Neural progenitor cell (in vitro differentiated cells): ENCODE data around the gene AFF3. TPM values are rescaled to one million over a fixed set of nuclear protein-coding genes. Genes with fewer than 3 reads are reported as not detected.

Source experiments
- DNase-seq: peaks from one replicate; pipeline ENCODE4 v3.0.0-alpha.2; 2016; ENCODE audit warnings: low spot score
- H2AFZ ChIP-seq: fragments of 200-600 bp; sonication (generic); replicated peaks from 2 replicates; pipeline ENCODE4 v1.6.1; 2016; ENCODE audit warnings: antibody characterized with exemption
- H3F3A ChIP-seq: fragments of 200-600 bp; sonication (generic); 2 replicates; pipeline ENCODE4 v1.6.1; 2016; ENCODE audit warnings: antibody characterized with exemption, low read depth
- H3K27ac ChIP-seq: fragments of 200-600 bp; sonication (generic); 2 replicates; pipeline ENCODE4 v1.5.1; 2016; ENCODE audit warnings: mild to moderate bottlenecking
- H3K27me3 ChIP-seq: fragments of 200-600 bp; sonication (generic); 2 replicates; pipeline ENCODE4 v1.6.1; 2016; ENCODE audit warnings: mild to moderate bottlenecking, moderate library complexity
- H3K36me3 ChIP-seq: fragments of 200-600 bp; sonication (generic); 2 replicates; pipeline ENCODE4 v1.5.1; 2016
- H3K4me1 ChIP-seq: fragments of 200-600 bp; sonication (generic); 2 replicates; pipeline ENCODE4 v1.6.1; 2016; ENCODE audit warnings: mixed run types
- H3K4me2 ChIP-seq: fragments of 200-600 bp; sonication (generic); 2 replicates; pipeline ENCODE4 v1.6.1; 2016
- H3K4me3 ChIP-seq: fragments of 200-600 bp; sonication (generic); 2 replicates; pipeline ENCODE4 v1.5.1; 2016
- H3K79me2 ChIP-seq: fragments of 200-600 bp; sonication (generic); 2 replicates; pipeline ENCODE4 v1.6.1; 2016; ENCODE audit warnings: low read depth
- H3K9ac ChIP-seq: fragments of 200-600 bp; sonication (generic); 2 replicates; pipeline ENCODE4 v1.6.1; 2016
- H3K9me3 ChIP-seq: fragments of 200-600 bp; sonication (generic); 2 replicates; pipeline ENCODE4 v1.5.1; 2016; ENCODE audit warnings: low read depth
- H4K20me1 ChIP-seq: fragments of 200-600 bp; sonication (generic); 2 replicates; pipeline ENCODE4 v1.6.1; 2016; ENCODE audit warnings: low read depth
- H3K27ac Mint-ChIP-seq: 3 replicates; pipeline ENCODE4 v1.8.0; 2021; ENCODE audit warnings: mixed read lengths
- H3K27me3 Mint-ChIP-seq: 2 replicates; pipeline ENCODE4 v1.8.0; 2022; ENCODE audit warnings: low read depth, mild to moderate bottlenecking, inconsistent platforms, moderate library complexity, mixed read lengths; ENCODE audit not compliant: insufficient read depth
- H3K36me3 Mint-ChIP-seq: 3 replicates; pipeline ENCODE4 v1.8.0; 2021; ENCODE audit warnings: mixed read lengths
- H3K4me1 Mint-ChIP-seq: 3 replicates; pipeline ENCODE4 v1.8.0; 2021; ENCODE audit warnings: mixed read lengths
- H3K4me3 Mint-ChIP-seq: 3 replicates; pipeline ENCODE4 v1.8.0; 2021; ENCODE audit warnings: mild to moderate bottlenecking, moderate library complexity, mixed read lengths
- H3K9me3 Mint-ChIP-seq: 3 replicates; pipeline ENCODE4 v1.8.0; 2020; ENCODE audit warnings: mixed read lengths
- CTCF ChIP-seq: fragments of 200-600 bp; sonication (generic); IDR thresholded peaks from 2 replicates; pipeline ENCODE4 v1.5.1; 2017; ENCODE audit warnings: antibody characterized with exemption, mild to moderate bottlenecking
- EZH2 ChIP-seq: fragments of 200-600 bp; sonication (generic); IDR thresholded peaks from 2 replicates; pipeline ENCODE4 v1.6.1; 2017; ENCODE audit warnings: antibody characterized with exemption, mild to moderate bottlenecking, moderate library complexity
- EZH2phosphoT487 ChIP-seq: fragments of 200-600 bp; sonication (generic); IDR thresholded peaks from 2 replicates; pipeline ENCODE4 v1.6.1; 2017; ENCODE audit warnings: antibody characterized with exemption
- total RNA-seq: library from RNA; depleted of rRNA; stranded (reverse); fragments of >200 nt; gene quantifications from 2 replicates; pipeline ENCODE4 v1.2.3, GENCODE V29; 2015; ENCODE audit warnings: low replicate concordance

Gene AFF3
- total RNA-seq, 1 donor from 2014 or later = 0.26 TPM

GRCh38 chr2:99801327-99801901, 341.0 kb downstream of the AFF3 start:
- H2AFZ ChIP-seq = no peak overlapping the region
- no peak overlapping the region for H3K27ac ChIP-seq
- no peaks in the 10 kb centered on the region for H3K79me2 ChIP-seq
- peaks cover 25% of the 10 kb centered on the region for H3K9me3 Mint-ChIP-seq
- no peaks in the 10 kb centered on the region for H3K36me3 Mint-ChIP-seq
- peaks cover 7% of the 10 kb centered on the region for H3K27me3 Mint-ChIP-seq
- H3K9me3 ChIP-seq = no peaks in the 10 kb centered on the region
- TF ChIP-seq CTCF (no peak), EZH2phosphoT487 (no peak), EZH2 (no peak)
- no peaks in the 10 kb centered on the region for H3K36me3 ChIP-seq
- H3K4me1 Mint-ChIP-seq = peaks cover under 1% of the 10 kb centered on the region
- no peak overlapping the region for H3K9ac ChIP-seq
- H3K4me3 Mint-ChIP-seq = no peak overlapping the region
- no peak overlapping the region for H3K4me3 ChIP-seq
- H3K27me3 ChIP-seq = no peaks in the 10 kb centered on the region
- no peak for DNase-seq
- no peaks in the 10 kb centered on the region for H3K4me1 ChIP-seq
- no peak overlapping the region for H3K4me2 ChIP-seq
- H4K20me1 ChIP-seq = no peaks in the 10 kb centered on the region
- no peak overlapping the region for H3K27ac Mint-ChIP-seq
- H3F3A ChIP-seq = no peaks in the 10 kb centered on the region

- Histone ChIP-seq H3K4me2 (no peak overlapping the region), H3K36me3 (no peaks in the 10 kb centered on the region), H2AFZ (no peak overlapping the region), H3K4me3 (no peak overlapping the region), H3K27ac (no peak overlapping the region), H3K79me2 (no peaks in the 10 kb centered on the region), H3K9ac (no peak overlapping the region), H3F3A (no peaks in the 10 kb centered on the region), H3K9me3 (no peaks in the 10 kb centered on the region), H4K20me1 (no peaks in the 10 kb centered on the region), H3K4me1 (no peaks in the 10 kb centered on the region), H3K27me3 (no peaks in the 10 kb centered on the region)
- no peak overlapping the region for H3K27ac Mint-ChIP-seq
- H3K9me3 Mint-ChIP-seq = peaks cover 18% of the 10 kb centered on the region
- H3K4me1 Mint-ChIP-seq = no peaks in the 10 kb centered on the region
- peaks cover 2% of the 10 kb centered on the region for H3K36me3 Mint-ChIP-seq
- no peak overlapping the region for H3K4me3 Mint-ChIP-seq
- peaks cover 2% of the 10 kb centered on the region for H3K27me3 Mint-ChIP-seq
- TF ChIP-seq EZH2phosphoT487 = no peak
- no peak for TF ChIP-seq EZH2
- no peak for TF ChIP-seq CTCF
- DNase-seq = no peak
Measured at GRCh38 chr2:99797475-99797874, 344.9 kb downstream of the AFF3 start.

- no peak overlapping the region for H2AFZ ChIP-seq
- no peak overlapping the region for H3K27ac ChIP-seq
- H3K27me3 ChIP-seq = no peaks in the 10 kb centered on the region
- no peaks in the 10 kb centered on the region for H3K36me3 ChIP-seq
- H3K9ac ChIP-seq = no peak overlapping the region
- no peaks in the 10 kb centered on the region for H3K9me3 ChIP-seq
- H3K27me3 Mint-ChIP-seq = peaks cover 2% of the 10 kb centered on the region
- H3K79me2 ChIP-seq = no peaks in the 10 kb centered on the region
- no peak overlapping the region for H3K4me3 Mint-ChIP-seq
- TF ChIP-seq CTCF = no peak
- no peak for TF ChIP-seq EZH2
- TF ChIP-seq EZH2phosphoT487 = no peak
- no peak for DNase-seq
- no peaks in the 10 kb centered on the region for H3K4me1 ChIP-seq
- H3K4me3 ChIP-seq = no peak overlapping the region
- H3K27ac Mint-ChIP-seq = no peak overlapping the region
- peaks cover 2% of the 10 kb centered on the region for H3K36me3 Mint-ChIP-seq
- H3K4me1 Mint-ChIP-seq = no peaks in the 10 kb centered on the region
- H3F3A ChIP-seq = no peaks in the 10 kb centered on the region
- H4K20me1 ChIP-seq = no peaks in the 10 kb centered on the region
- H3K4me2 ChIP-seq = no peak overlapping the region
- peaks cover 18% of the 10 kb centered on the region for H3K9me3 Mint-ChIP-seq
Measured at GRCh38 chr2:99794414-99794813, 348.0 kb downstream of the AFF3 start.
